ENCODE results near the gene DNTT.

DNTT gene

DNA sequence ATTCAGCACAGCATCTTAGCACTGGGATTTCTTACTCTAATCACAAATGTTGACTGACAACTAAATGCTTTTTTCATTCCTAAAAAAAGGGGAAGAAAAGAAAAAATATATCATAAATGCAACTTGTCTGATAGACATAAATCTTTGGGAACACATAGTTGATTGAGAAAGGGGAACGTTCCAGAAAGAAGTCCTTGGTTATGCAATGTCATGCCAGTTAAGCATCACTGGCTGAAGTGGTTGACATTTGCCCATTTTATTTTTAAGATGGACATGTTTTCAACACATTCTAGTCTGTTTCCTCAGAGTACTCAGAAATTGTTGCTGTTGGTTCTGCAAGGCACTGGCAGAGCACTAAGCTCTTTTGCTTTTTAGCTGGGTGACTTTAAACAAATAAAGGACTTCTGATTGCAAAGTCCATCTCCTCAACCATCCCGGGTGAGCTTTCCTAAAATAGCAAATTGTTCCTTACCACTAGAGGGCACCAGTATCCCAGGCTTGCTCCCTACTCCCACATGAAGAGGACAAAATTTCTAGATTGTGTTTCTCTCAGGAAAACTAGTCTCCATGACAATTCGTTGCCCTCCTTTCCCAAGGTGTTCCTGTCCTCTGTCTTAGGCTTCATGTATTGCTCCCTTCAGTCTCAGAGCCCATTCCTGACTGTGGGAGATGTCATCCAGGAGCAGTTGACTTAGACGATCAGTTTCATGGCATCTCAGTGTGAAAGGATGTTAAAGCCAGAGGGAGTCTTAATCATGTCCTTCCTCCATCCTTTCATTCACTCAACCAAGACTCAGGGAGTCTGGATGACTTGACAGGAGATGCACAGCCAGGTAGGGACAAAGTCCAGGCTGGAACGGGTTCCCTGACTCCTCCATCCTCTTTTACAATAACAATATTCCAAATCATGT, 30.6 kb downstream of the DNTT start:
- TF ChIP-seq, protein P1, sequence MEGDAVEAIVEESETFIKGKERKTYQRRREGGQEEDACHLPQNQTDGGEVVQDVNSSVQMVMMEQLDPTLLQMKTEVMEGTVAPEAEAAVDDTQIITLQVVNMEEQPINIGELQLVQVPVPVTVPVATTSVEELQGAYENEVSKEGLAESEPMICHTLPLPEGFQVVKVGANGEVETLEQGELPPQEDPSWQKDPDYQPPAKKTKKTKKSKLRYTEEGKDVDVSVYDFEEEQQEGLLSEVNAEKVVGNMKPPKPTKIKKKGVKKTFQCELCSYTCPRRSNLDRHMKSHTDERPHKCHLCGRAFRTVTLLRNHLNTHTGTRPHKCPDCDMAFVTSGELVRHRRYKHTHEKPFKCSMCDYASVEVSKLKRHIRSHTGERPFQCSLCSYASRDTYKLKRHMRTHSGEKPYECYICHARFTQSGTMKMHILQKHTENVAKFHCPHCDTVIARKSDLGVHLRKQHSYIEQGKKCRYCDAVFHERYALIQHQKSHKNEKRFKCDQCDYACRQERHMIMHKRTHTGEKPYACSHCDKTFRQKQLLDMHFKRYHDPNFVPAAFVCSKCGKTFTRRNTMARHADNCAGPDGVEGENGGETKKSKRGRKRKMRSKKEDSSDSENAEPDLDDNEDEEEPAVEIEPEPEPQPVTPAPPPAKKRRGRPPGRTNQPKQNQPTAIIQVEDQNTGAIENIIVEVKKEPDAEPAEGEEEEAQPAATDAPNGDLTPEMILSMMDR (IDR thresholded peaks at IDR 0.05; ENCODE audit: borderline replicate concordance, insufficient read depth, low read depth, low read length), result peak; percentile 61

DNA sequence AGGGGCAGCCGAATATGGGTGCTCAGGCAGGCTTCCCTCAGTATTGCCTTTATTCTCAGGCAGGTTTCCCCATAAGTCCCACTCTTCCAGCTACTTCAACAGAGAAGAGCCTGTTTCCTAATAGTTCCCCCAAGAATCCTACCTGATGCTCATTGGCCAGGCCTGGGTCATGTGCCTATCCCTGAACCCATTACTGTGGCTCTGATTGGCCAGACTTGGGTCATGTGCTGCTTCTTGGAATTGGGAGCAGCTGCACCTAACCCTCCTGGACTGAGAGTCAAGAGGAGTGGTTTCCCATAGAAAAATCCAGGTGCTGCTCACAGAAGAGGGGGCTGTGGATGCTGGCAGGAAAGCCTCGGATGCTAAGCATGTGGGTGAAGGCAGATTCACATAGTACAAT, 32.9 kb downstream of the DNTT start:
- TF ChIP-seq, protein P1 (IDR thresholded peaks at IDR 0.05; ENCODE audit: borderline replicate concordance, insufficient read depth, low read depth, low read length), result no peak

More for the DNA sequence above, 30.6 kb downstream of the DNTT start:
- H3K4me3 ChIP-seq (ENCODE audit: low read depth, low read length), result no peak overlapping the region

GRCh38 chr10:96338279-96338925, 34.2 kb downstream of the DNTT start:
- H3K4me3 ChIP-seq (ENCODE audit: low read depth, low read length), result no peak overlapping the region
- TF ChIP-seq, protein P1 (IDR thresholded peaks at IDR 0.05; ENCODE audit: borderline replicate concordance, insufficient read depth, low read depth, low read length), result no peak

More for the DNA sequence above, 32.9 kb downstream of the DNTT start:
- H3K4me3 ChIP-seq (ENCODE audit: low read depth, low read length), result no peak overlapping the region

DNA sequence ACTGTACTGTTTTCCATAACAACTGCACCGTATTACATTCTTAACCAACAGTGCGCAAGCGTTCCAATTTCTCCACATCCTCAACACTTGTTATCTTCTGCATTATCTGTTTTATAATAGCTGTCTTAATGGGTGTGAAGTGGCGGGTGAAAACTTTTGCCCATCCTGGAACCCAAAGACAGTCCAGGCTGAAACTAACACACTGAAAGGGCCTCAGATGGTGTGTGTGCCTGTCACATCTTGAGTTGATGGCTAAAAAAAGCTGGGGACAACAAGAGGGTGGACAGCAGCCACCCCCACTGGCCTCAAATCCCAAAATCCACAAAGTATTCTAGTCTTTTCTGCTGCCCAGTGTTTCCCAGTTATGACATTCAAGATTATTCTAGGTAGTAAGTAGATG, 35.1 kb downstream of the DNTT start:
- TF ChIP-seq, protein P1 (IDR thresholded peaks at IDR 0.05; ENCODE audit: borderline replicate concordance, insufficient read depth, low read depth, low read length), result no peak

DNA sequence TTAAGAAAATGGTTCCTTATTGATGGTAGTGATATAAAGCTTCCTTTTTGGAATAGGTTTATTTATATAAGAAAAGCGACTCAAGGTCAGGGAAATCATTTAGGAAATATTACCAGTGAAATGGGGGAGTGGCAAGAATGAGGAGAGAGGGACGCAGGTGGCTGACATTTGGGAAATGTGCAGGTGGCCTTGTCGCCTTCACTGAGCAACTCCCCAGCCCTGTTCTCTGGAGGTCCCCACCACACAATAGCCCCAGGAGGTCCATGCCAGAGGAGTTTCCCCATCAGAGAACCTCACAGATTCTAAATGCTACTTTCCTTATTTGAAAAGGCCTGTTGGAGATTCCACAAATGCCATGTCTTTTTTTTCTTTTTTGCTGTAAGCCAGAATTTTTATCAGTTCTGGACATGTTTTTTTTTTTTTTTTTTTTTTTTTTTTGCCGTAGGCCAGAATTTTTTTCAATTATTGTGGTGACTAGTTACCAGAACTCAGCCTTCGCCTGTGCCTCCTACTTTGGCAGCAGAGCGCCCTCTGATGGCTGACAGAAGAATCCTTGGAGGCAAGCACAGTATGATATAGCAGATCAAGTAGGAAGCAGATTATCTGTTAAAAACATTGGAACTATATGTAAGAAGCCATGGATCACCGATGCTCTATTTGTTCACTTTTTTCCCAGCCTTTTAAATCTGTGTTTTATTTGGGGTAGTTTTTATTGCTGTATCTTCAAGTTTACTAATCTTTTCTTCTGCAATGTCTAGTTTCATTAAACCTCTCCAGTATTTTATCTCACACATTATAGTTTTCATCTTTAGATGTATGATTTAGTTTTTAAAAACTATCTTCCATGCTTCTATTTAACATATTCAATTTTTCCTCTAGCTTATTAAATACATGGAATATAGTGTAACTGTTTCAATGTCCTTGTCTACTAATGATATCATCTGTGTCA, 36.0 kb downstream of the DNTT start:
- TF ChIP-seq, protein P1 (IDR thresholded peaks at IDR 0.05; ENCODE audit: borderline replicate concordance, insufficient read depth, low read depth, low read length), result peak; percentile 80
- no peak overlapping the region for H3K4me3 ChIP-seq (ENCODE audit: low read depth, low read length)

More for the DNA sequence above, 35.1 kb downstream of the DNTT start:
- no peak overlapping the region for H3K4me3 ChIP-seq (ENCODE audit: low read depth, low read length)

- TF ChIP-seq, protein P1 (IDR thresholded peaks at IDR 0.05; ENCODE audit: borderline replicate concordance, insufficient read depth, low read depth, low read length), result no peak
Observed at GRCh38 chr10:96341219-96342182, 37.3 kb downstream of the DNTT start.

More at GRCh38 chr10:96341219-96342182, 37.3 kb downstream of the DNTT start:
- no peak overlapping the region for H3K4me3 ChIP-seq (ENCODE audit: low read depth, low read length)

Measured in GM12875 (cell line).